Astrocyte of the cerebellum (primary cell): Measurements from ENCODE around the gene TIPRL.
A peak's percentile ranks its signal among the peaks of the same experiment; 100 is the strongest.

Experiments used
- DNase-seq: peaks from one replicate; pipeline ENCODE4 v3.0.0-alpha.2; 2011; ENCODE audit warnings: low read depth
- H3K4me3 ChIP-seq: 2 replicates; pipeline ENCODE4 v1.5.1; 2011; ENCODE audit warnings: mild to moderate bottlenecking, low read depth, low read length, moderate library complexity
- in situ Hi-C: cut with HindIII; loops from 2 replicates; pipeline ENCODE4 v1.10.0; 2017; ENCODE audit warnings: low sequenced_read_pairs
- TF ChIP-seq, protein P1 (sequence below): IDR thresholded peaks from 2 replicates; pipeline ENCODE4 v1.5.1; 2012; ENCODE audit warnings: low read length, low read depth, moderate library complexity, mild to moderate bottlenecking; ENCODE audit errors: missing control alignments

Gene TIPRL

DNA sequence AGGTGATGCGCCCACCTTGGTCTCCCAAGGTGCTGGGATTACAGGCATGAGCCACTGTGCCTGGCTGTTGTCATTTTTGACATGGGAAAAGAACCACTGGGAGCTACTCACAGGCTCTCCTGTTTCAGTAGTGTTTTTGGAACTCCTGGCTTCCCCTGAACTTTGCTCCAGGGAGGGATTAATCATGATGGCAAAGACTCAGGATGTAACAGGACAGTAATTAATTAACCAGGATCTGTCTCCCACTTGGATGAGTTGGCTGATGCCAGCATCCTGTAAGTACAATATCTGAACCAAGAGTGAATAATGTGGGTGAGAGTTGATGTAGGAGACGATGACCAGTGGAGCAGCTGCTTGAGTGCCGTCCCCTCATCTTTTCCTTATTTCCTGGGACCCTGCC lies 51.9 kb downstream of the TIPRL start:
- H3K4me3 ChIP-seq = no peak overlapping the region
- TF ChIP-seq, protein P1, sequence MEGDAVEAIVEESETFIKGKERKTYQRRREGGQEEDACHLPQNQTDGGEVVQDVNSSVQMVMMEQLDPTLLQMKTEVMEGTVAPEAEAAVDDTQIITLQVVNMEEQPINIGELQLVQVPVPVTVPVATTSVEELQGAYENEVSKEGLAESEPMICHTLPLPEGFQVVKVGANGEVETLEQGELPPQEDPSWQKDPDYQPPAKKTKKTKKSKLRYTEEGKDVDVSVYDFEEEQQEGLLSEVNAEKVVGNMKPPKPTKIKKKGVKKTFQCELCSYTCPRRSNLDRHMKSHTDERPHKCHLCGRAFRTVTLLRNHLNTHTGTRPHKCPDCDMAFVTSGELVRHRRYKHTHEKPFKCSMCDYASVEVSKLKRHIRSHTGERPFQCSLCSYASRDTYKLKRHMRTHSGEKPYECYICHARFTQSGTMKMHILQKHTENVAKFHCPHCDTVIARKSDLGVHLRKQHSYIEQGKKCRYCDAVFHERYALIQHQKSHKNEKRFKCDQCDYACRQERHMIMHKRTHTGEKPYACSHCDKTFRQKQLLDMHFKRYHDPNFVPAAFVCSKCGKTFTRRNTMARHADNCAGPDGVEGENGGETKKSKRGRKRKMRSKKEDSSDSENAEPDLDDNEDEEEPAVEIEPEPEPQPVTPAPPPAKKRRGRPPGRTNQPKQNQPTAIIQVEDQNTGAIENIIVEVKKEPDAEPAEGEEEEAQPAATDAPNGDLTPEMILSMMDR = no peak
- in situ Hi-C loops = no loop called here
- no peak for DNase-seq

DNA sequence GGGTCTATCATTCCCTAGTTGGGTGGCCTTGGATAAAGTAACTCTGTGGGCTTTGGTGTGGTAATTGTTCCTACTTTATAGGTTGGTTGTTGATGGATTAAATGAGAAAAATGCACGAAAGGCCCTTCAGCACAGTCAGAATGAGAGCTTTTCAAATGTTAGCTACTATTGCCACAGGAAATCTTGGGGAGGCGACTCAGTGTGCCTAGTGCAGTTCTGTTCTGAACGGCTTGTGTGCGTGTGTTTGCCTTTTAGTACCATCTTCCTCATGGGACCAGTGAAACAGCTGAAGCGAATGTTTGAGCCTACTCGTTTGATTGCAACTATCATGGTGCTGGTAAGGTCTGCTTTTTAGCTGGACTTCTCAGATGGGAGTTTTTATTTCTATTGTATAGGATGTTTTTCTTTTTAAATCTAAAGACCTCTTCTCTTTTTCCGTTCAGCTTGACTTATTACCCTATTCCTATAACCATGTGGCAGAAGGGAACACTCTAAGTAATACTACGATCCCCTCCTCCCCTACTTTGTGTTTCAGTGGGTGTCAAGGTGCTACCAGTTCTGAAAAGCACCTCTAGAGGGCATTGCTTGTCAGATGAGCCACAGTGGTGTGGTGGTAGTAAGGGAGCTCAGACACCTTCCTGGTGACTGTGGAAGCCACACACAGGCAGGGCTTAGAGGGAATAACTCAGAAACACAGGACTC lies 56.2 kb downstream of the TIPRL start:
- no peak for DNase-seq
- TF ChIP-seq, protein P1 = peak; percentile 66
- in situ Hi-C loops = no loop called here
- H3K4me3 ChIP-seq = no peak overlapping the region

DNA sequence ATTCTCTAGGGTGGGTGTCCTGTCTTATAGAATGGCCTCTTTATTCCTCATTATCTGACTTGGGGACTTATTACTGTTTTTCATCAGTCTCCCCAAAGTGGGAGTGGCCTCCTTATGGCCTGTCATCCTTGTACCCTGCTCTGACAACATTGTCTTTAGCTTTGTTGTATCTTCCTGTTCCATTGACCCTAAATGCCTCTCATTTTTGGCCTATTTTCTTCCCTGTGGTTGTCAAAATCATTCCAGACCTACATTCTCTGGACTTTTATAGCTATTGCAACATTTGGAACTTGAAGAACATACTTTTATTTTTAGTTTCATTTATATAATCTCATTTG lies 56.8 kb downstream of the TIPRL start:
- TF ChIP-seq, protein P1 = no peak
- in situ Hi-C loops = no loop called here
- no peak for DNase-seq

GRCh38 chr1:168235937-168236336 lies 57.2 kb downstream of the TIPRL start:
- in situ Hi-C loops = no loop called here
- TF ChIP-seq, protein P1 = no peak
- no peak overlapping the region for H3K4me3 ChIP-seq
- no peak for DNase-seq

More for the DNA sequence above, 56.8 kb downstream of the TIPRL start:
- no peak overlapping the region for H3K4me3 ChIP-seq

DNA sequence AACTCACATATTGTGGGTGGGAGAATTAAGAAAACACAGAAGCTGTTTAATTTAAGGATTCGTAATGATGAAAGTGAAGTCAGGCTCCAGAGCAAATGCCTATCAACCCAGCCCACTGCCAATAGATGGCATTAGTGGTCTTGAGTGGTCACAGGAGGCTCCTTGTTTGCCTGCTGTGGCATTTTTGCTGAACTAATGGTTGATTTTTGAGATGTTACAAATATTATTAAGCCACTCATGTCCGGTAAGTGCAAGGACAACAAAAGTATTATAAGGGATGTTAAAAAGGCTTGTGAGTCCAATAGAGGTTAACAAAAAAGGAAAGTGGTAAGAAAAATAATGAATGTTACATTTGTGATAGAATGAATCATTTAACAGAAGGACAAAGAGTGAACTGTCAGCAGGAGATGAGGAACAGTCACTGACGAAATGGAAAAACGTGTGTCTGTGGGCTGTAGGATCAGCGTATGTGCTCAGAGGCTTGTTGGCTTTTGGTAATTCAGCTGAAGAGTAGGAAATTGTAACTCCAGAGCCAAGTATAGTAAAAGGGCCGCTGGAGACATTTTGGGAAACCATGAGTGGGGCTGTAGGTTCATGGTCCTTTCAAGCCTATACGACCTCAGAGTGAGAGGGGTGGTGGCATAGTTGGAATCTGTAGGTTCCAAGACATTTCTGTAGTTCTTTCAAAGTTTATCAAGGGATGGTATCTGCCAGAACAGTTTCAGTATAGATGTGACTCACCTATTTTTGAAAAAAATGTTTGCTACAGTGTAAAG lies 58.3 kb downstream of the TIPRL start:
- H3K4me3 ChIP-seq = no peak overlapping the region
- TF ChIP-seq, protein P1 = no peak
- in situ Hi-C loops = no loop called here
- no peak for DNase-seq

GRCh38 chr1:168243198-168243597 lies 64.4 kb downstream of the TIPRL start:
- DNase-seq = no peak
- TF ChIP-seq, protein P1 = no peak
- no peak overlapping the region for H3K4me3 ChIP-seq
- in situ Hi-C loops = no loop called here
